ENCODE results near the gene GPC6.

GPC6 gene

GRCh38 chr13:93499991-93500390 is 273.4 kb downstream of the GPC6 start:
- Histone ChIP-seq H3K27me3 (replicated peaks; ENCODE audit: insufficient read depth, low read length) (no peaks in the 10 kb centered on the region), H4K20me1 (ENCODE audit: insufficient read depth, low read length) (no peaks in the 10 kb centered on the region), H3K36me3 (replicated peaks; ENCODE audit: insufficient read depth, low read length) (no peaks in the 10 kb centered on the region), H3K9me3 (replicated peaks; ENCODE audit: insufficient read depth, low read length) (no peaks in the 10 kb centered on the region), H3K9me2 (replicated peaks; ENCODE audit: insufficient read depth, low read length) (no peaks in the 10 kb centered on the region), H2AFZ (ENCODE audit: low read length) (no peak overlapping the region), H3K4me1 (ENCODE audit: low read length) (no peaks in the 10 kb centered on the region), H3K27ac (ENCODE audit: low read length) (no peak overlapping the region), H3K79me2 (ENCODE audit: low read length) (no peaks in the 10 kb centered on the region), H3K4me3 (ENCODE audit: low read length) (no peak overlapping the region), H3K9ac (ENCODE audit: low read length) (no peak overlapping the region), H3K4me2 (ENCODE audit: low read depth, low read length) (no peak overlapping the region), H3F3A (ENCODE audit: insufficient read depth, low read length) (no peaks in the 10 kb centered on the region)
- no peak for DNase-seq
- TF ChIP-seq CTCF (IDR thresholded peaks at IDR 0.05; ENCODE audit: low read length), result no peak
- TF ChIP-seq EZH2phosphoT487 (IDR thresholded peaks at IDR 0.05; ENCODE audit: low read length), result no peak
- TF ChIP-seq EZH2 (optimal IDR thresholded peaks at IDR 0.05; ENCODE audit: low read depth, low read length), result no peak

GRCh38 chr13:93502071-93502470 is 275.5 kb downstream of the GPC6 start:
- Histone ChIP-seq H3K9ac (ENCODE audit: low read length) (no peak overlapping the region), H3K27ac (ENCODE audit: low read length) (no peak overlapping the region), H3K4me2 (ENCODE audit: low read depth, low read length) (no peak overlapping the region), H3K4me3 (ENCODE audit: low read length) (no peak overlapping the region), H3F3A (ENCODE audit: insufficient read depth, low read length) (no peaks in the 10 kb centered on the region), H3K4me1 (ENCODE audit: low read length) (no peaks in the 10 kb centered on the region), H4K20me1 (ENCODE audit: insufficient read depth, low read length) (no peaks in the 10 kb centered on the region), H3K36me3 (replicated peaks; ENCODE audit: insufficient read depth, low read length) (no peaks in the 10 kb centered on the region), H2AFZ (ENCODE audit: low read length) (no peak overlapping the region), H3K27me3 (replicated peaks; ENCODE audit: insufficient read depth, low read length) (no peaks in the 10 kb centered on the region), H3K79me2 (ENCODE audit: low read length) (no peaks in the 10 kb centered on the region), H3K9me3 (replicated peaks; ENCODE audit: insufficient read depth, low read length) (no peaks in the 10 kb centered on the region), H3K9me2 (replicated peaks; ENCODE audit: insufficient read depth, low read length) (no peaks in the 10 kb centered on the region)
- no peak for DNase-seq
- TF ChIP-seq CTCF (IDR thresholded peaks at IDR 0.05; ENCODE audit: low read length) (no peak), EZH2phosphoT487 (IDR thresholded peaks at IDR 0.05; ENCODE audit: low read length) (no peak), EZH2 (optimal IDR thresholded peaks at IDR 0.05; ENCODE audit: low read depth, low read length) (no peak)

GRCh38 chr13:93502987-93503615 is 276.5 kb downstream of the GPC6 start:
- Histone ChIP-seq H3K9me2 (replicated peaks; ENCODE audit: insufficient read depth, low read length) (no peaks in the 10 kb centered on the region), H3K9ac (ENCODE audit: low read length) (no peak overlapping the region), H3K9me3 (replicated peaks; ENCODE audit: insufficient read depth, low read length) (no peaks in the 10 kb centered on the region), H3K4me1 (ENCODE audit: low read length) (no peaks in the 10 kb centered on the region), H3K4me2 (ENCODE audit: low read depth, low read length) (no peak overlapping the region), H3K36me3 (replicated peaks; ENCODE audit: insufficient read depth, low read length) (no peaks in the 10 kb centered on the region), H2AFZ (ENCODE audit: low read length) (no peak overlapping the region), H3K27me3 (replicated peaks; ENCODE audit: insufficient read depth, low read length) (no peaks in the 10 kb centered on the region), H3K4me3 (ENCODE audit: low read length) (no peak overlapping the region), H4K20me1 (ENCODE audit: insufficient read depth, low read length) (no peaks in the 10 kb centered on the region), H3F3A (ENCODE audit: insufficient read depth, low read length) (no peaks in the 10 kb centered on the region), H3K79me2 (ENCODE audit: low read length) (no peaks in the 10 kb centered on the region), H3K27ac (ENCODE audit: low read length) (no peak overlapping the region)
- DNase-seq, result no peak
- no peak for TF ChIP-seq CTCF (IDR thresholded peaks at IDR 0.05; ENCODE audit: low read length)
- TF ChIP-seq EZH2phosphoT487 (IDR thresholded peaks at IDR 0.05; ENCODE audit: low read length), result no peak
- TF ChIP-seq EZH2 (optimal IDR thresholded peaks at IDR 0.05; ENCODE audit: low read depth, low read length), result no peak
